HepG2 (cell line): ENCODE measurements around the gene SLCO4A1. TPM values are rescaled to one million over a fixed set of nuclear protein-coding genes. Genes with fewer than 3 reads are reported as not detected.

Source experiments
- GLMP ChIP-seq: sonication (generic); formaldehyde crosslinking; IDR thresholded peaks from 2 replicates; pipeline ENCODE4 v1.9.0; 2021; ENCODE audit warnings: missing genetic modification reagents, mild to moderate bottlenecking, borderline replicate concordance
- MAFF ChIP-seq: IDR thresholded peaks from 2 replicates; pipeline ENCODE4 v1.6.1; 2011; ENCODE audit warnings: low read depth, low read length, improper control_type of control experiment
- MED8 ChIP-seq: sonication (generic); formaldehyde crosslinking; IDR thresholded peaks from 2 replicates; pipeline ENCODE4 v1.8.1; 2023; ENCODE audit warnings: mild to moderate bottlenecking, missing genetic modification reagents; ENCODE audit not compliant: insufficient replicate concordance
- NCOR1 ChIP-seq: fragments of 200-600 bp; sonication (generic); IDR thresholded peaks from 2 replicates; pipeline ENCODE4 v1.7.0; 2017; ENCODE audit warnings: antibody characterized with exemption, low read length, borderline replicate concordance
- PAX8 ChIP-seq: sonication (generic); formaldehyde crosslinking; IDR thresholded peaks from 2 replicates; pipeline ENCODE4 v1.8.0; 2022; ENCODE audit warnings: mild to moderate bottlenecking, missing genetic modification reagents, borderline replicate concordance
- PHF21A ChIP-seq: sonication (generic); formaldehyde crosslinking; IDR thresholded peaks from 2 replicates; pipeline ENCODE4 v1.5.0; 2020; ENCODE audit warnings: mild to moderate bottlenecking, missing genetic modification reagents
- RORA ChIP-seq: sonication (generic); formaldehyde crosslinking; IDR thresholded peaks from 2 replicates; pipeline ENCODE4 v1.5.0; 2020; ENCODE audit warnings: mild to moderate bottlenecking, missing genetic modification reagents, moderate library complexity
- SMAD1 ChIP-seq: sonication (generic); formaldehyde crosslinking; IDR thresholded peaks from 2 replicates; pipeline ENCODE4 v1.4.0; 2020; ENCODE audit warnings: missing genetic modification reagents, low read depth, mild to moderate bottlenecking, borderline replicate concordance
- SPEN ChIP-seq: sonication (generic); formaldehyde crosslinking; IDR thresholded peaks from 2 replicates; pipeline ENCODE4 v1.5.1; 2020; ENCODE audit warnings: low read depth, mild to moderate bottlenecking, missing genetic modification reagents
- TEAD3 ChIP-seq: optimal IDR thresholded peaks from 2 replicates; pipeline ENCODE3; 2016; ENCODE audit warnings: borderline replicate concordance
- THYN1 ChIP-seq: sonication (generic); formaldehyde crosslinking; IDR thresholded peaks from 2 replicates; pipeline ENCODE4 v1.8.1; 2023; ENCODE audit warnings: low read depth, mild to moderate bottlenecking, moderate library complexity, missing genetic modification reagents, borderline replicate concordance
- ZBTB25 ChIP-seq: IDR thresholded peaks from 2 replicates; pipeline ENCODE4 v1.6.1; 2018; ENCODE audit warnings: missing genetic modification reagents
- ZNF329 ChIP-seq: sonication (generic); formaldehyde crosslinking; IDR thresholded peaks from 2 replicates; pipeline ENCODE4 v1.9.0; 2021; ENCODE audit warnings: low read depth, mild to moderate bottlenecking, missing genetic modification reagents
- ZNF503 ChIP-seq: sonication (generic); formaldehyde crosslinking; IDR thresholded peaks from 2 replicates; pipeline ENCODE4 v1.4.0; 2020; ENCODE audit warnings: missing genetic modification reagents
- ZNF572 ChIP-seq: sonication (generic); formaldehyde crosslinking; IDR thresholded peaks from 2 replicates; pipeline ENCODE4 v1.5.1; 2020; ENCODE audit warnings: mild to moderate bottlenecking, missing genetic modification reagents
- ZNF589 ChIP-seq: sonication (generic); formaldehyde crosslinking; conservative IDR thresholded peaks from 2 replicates; pipeline ENCODE4 v1.8.0; 2022; ENCODE audit warnings: mild to moderate bottlenecking, moderate library complexity, missing genetic modification reagents
- ZNF7 ChIP-seq: IDR thresholded peaks from 2 replicates; pipeline ENCODE4 v1.6.1; 2016; ENCODE audit warnings: missing biosample characterization, missing genetic modification reagents
- ZNF720 ChIP-seq: sonication (generic); formaldehyde crosslinking; IDR thresholded peaks from 2 replicates; pipeline ENCODE4 v1.4.0; 2020; ENCODE audit warnings: missing genetic modification reagents
- polyA plus RNA-seq, 8 experiments: library from polyadenylated mRNA; depleted of rRNA in 3 of 8; stranded (reverse) in 7 of 8; unstranded in 1 of 8; fragments of >200 nt; fragmentation: Illumina TruSeq in 4 of 8; extraction: Trizol in 4 of 8; gene quantifications; 2 replicates each; pipeline versions ENCODE4 v1.2.1 to v1.2.3, GENCODE V29; 2011 to 2016; ENCODE audit warnings: low read depth in 4 of 8, missing spikeins in 1 of 8, mixed read lengths in 1 of 8; ENCODE audit not compliant: insufficient read depth in 1 of 8
- total RNA-seq, 5 experiments: library from RNA; depleted of rRNA; stranded (reverse); fragments of >200 nt; fragmentation: Illumina TruSeq; extraction: Trizol; gene quantifications; 2 replicates each; pipeline ENCODE4 v1.2.3, GENCODE V29; 2016; ENCODE audit warnings: low read depth in 1 of 5
- TF ChIP-seq, protein P1 (sequence below): IDR thresholded peaks from 2 replicates; pipeline ENCODE4 v1.6.1; 2016; ENCODE audit warnings: mild to moderate bottlenecking
- TF ChIP-seq, protein P2 (sequence below): sonication (generic); formaldehyde crosslinking; IDR thresholded peaks from 2 replicates; pipeline ENCODE4 v1.5.0; 2020; ENCODE audit warnings: mild to moderate bottlenecking, low read depth, missing genetic modification reagents, borderline replicate concordance
- TF ChIP-seq, protein P3 (sequence below): fragments of 450-650 bp; IDR thresholded peaks from 2 replicates; pipeline ENCODE4 v1.6.1; 2016
- TF ChIP-seq, protein P4 (sequence below): sonication (generic); formaldehyde crosslinking; IDR thresholded peaks from 2 replicates; pipeline ENCODE4 v1.8.1; 2023; ENCODE audit warnings: mild to moderate bottlenecking, missing genetic modification reagents, borderline replicate concordance

SLCO4A1 gene
- total and polyA plus RNA-seq, 2 of the 13 experiments (the other 11 are each of a cell fraction or from before 2014, with no cell fraction given), result 55.5 to 112 TPM

- TF ChIP-seq MAFF (no peak), GLMP (CRISPR knock-in tag) (no peak), ZNF7 (CRISPR knock-in tag) (peak; percentile 44; the same call in 1 of the 2 replicates), SPEN (CRISPR knock-in tag) (peak; percentile 89), THYN1 (CRISPR knock-in tag) (0 out of 2 replicates have a peak, but pooled peaks have one; percentile 21), ZNF589 (CRISPR knock-in tag) (0 out of 2 replicates have a peak, but pooled peaks have one; percentile 53), PHF21A (peak; percentile 55), PAX8 (CRISPR knock-in tag) (no peak), MED8 (CRISPR knock-in tag) (peak; percentile 84), NCOR1 (no peak), SMAD1 (CRISPR knock-in tag) (peak; percentile 95), ZNF503 (CRISPR knock-in tag) (peak; percentile 30; the same call in 1 of the 2 replicates), RORA (CRISPR knock-in tag) (no peak), ZNF329 (CRISPR knock-in tag) (peak; percentile 65; the same call in 1 of the 2 replicates), ZNF572 (0 out of 2 replicates have a peak, but pooled peaks have one; percentile 24), ZBTB25 (no peak), TEAD3 (CRISPR knock-in tag) (peak; percentile 51), ZNF720 (no peak)
- TF ChIP-seq, protein P1, sequence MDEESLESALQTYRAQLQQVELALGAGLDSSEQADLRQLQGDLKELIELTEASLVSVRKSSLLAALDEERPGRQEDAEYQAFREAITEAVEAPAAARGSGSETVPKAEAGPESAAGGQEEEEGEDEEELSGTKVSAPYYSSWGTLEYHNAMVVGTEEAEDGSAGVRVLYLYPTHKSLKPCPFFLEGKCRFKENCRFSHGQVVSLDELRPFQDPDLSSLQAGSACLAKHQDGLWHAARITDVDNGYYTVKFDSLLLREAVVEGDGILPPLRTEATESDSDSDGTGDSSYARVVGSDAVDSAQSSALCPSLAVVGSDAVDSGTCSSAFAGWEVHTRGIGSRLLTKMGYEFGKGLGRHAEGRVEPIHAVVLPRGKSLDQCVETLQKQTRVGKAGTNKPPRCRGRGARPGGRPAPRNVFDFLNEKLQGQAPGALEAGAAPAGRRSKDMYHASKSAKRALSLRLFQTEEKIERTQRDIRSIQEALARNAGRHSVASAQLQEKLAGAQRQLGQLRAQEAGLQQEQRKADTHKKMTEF (CRISPR knock-in tag), result peak; percentile 82; the same call in 1 of the 2 replicates
- TF ChIP-seq, protein P2, sequence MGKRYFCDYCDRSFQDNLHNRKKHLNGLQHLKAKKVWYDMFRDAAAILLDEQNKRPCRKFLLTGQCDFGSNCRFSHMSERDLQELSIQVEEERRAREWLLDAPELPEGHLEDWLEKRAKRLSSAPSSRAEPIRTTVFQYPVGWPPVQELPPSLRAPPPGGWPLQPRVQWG (CRISPR knock-in tag), result no peak
- TF ChIP-seq, protein P3, sequence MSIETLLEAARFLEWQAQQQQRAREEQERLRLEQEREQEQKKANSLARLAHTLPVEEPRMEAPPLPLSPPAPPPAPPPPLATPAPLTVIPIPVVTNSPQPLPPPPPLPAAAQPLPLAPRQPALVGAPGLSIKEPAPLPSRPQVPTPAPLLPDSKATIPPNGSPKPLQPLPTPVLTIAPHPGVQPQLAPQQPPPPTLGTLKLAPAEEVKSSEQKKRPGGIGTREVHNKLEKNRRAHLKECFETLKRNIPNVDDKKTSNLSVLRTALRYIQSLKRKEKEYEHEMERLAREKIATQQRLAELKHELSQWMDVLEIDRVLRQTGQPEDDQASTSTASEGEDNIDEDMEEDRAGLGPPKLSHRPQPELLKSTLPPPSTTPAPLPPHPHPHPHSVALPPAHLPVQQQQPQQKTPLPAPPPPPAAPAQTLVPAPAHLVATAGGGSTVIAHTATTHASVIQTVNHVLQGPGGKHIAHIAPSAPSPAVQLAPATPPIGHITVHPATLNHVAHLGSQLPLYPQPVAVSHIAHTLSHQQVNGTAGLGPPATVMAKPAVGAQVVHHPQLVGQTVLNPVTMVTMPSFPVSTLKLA, result no peak
- TF ChIP-seq, protein P4, sequence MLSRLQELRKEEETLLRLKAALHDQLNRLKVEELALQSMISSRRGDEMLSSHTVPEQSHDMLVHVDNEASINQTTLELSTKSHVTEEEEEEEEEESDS (CRISPR knock-in tag), result peak; percentile 67; the same call in 1 of the 2 replicates
These were observed at the start of gene SLCO4A1 (continued) for GRCh38 chr20:62642051-62642665.
